ENCODE measurements around the gene ANO9. TPM values are rescaled to one million over a fixed set of nuclear protein-coding genes. Genes with fewer than 3 reads are reported as not detected.

Gene ANO9
- total and polyA plus RNA-seq, 4 donors = 0.20 to 0.75 (median 0.40) TPM

DNA sequence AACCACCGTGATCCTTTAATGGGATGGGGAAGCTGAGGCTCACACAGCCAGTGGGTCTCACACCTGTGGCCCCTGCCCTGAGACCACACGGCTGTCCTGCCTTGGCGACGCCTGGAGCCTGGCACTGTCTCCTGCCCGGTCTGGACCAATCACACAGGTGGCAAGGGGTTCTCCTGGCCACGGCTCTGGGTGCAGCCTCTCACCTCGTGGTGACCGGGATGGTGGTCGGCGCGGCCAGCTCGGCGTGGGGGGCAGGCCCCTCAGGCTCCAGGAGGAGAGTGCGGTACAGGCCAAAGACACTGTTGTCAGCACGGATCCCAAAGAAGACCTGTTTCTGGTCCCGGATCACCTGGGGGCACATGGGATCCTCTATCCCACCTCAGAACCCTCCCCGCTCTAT, 8.7 kb downstream of the ANO9 start:
- H3K4me1 ChIP-seq (ENCODE audit: control insufficient read depth in 4 of 4, insufficient read depth in 4 of 4, low read length in 3 of 4) = no peaks in the 10 kb centered on the region
- H3K27ac ChIP-seq (ENCODE audit: low read depth in 1 of 2, low read length in 2 of 2) = no peak overlapping the region
- no peaks in the 10 kb centered on the region for H3K36me3 ChIP-seq (ENCODE audit: control insufficient read depth in 4 of 4, insufficient read depth in 3 of 4, low read depth in 1 of 4, low read length in 3 of 4)
- H3K4me3 ChIP-seq (ENCODE audit: low read depth in 1 of 3, low read length in 3 of 3) = no peak overlapping the region
- H3K9me3 ChIP-seq (ENCODE audit: control insufficient read depth in 4 of 4, low read length in 3 of 4) = no peaks in the 10 kb centered on the region
- H3K9ac ChIP-seq (ENCODE audit: low read depth in 1 of 2, low read length in 2 of 2) = no peak overlapping the region
- H3K27me3 ChIP-seq (ENCODE audit: control insufficient read depth in 4 of 4, insufficient read depth in 4 of 4, low read length in 3 of 4) = no peaks in the 10 kb centered on the region
- WGBS = 94% methylated on average over 17 of the region's 17 CpGs
- DNase-seq (ENCODE audit: low spot score) = no peak
- TF ChIP-seq, protein P1, sequence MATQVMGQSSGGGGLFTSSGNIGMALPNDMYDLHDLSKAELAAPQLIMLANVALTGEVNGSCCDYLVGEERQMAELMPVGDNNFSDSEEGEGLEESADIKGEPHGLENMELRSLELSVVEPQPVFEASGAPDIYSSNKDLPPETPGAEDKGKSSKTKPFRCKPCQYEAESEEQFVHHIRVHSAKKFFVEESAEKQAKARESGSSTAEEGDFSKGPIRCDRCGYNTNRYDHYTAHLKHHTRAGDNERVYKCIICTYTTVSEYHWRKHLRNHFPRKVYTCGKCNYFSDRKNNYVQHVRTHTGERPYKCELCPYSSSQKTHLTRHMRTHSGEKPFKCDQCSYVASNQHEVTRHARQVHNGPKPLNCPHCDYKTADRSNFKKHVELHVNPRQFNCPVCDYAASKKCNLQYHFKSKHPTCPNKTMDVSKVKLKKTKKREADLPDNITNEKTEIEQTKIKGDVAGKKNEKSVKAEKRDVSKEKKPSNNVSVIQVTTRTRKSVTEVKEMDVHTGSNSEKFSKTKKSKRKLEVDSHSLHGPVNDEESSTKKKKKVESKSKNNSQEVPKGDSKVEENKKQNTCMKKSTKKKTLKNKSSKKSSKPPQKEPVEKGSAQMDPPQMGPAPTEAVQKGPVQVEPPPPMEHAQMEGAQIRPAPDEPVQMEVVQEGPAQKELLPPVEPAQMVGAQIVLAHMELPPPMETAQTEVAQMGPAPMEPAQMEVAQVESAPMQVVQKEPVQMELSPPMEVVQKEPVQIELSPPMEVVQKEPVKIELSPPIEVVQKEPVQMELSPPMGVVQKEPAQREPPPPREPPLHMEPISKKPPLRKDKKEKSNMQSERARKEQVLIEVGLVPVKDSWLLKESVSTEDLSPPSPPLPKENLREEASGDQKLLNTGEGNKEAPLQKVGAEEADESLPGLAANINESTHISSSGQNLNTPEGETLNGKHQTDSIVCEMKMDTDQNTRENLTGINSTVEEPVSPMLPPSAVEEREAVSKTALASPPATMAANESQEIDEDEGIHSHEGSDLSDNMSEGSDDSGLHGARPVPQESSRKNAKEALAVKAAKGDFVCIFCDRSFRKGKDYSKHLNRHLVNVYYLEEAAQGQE (IDR thresholded peaks at IDR 0.05) = no peak
- TF ChIP-seq GABPA (IDR thresholded peaks at IDR 0.05 in 1 of 2, conservative IDR thresholded peaks at IDR 0.05 in 1 of 2) = no peak
- TF ChIP-seq, protein P2, sequence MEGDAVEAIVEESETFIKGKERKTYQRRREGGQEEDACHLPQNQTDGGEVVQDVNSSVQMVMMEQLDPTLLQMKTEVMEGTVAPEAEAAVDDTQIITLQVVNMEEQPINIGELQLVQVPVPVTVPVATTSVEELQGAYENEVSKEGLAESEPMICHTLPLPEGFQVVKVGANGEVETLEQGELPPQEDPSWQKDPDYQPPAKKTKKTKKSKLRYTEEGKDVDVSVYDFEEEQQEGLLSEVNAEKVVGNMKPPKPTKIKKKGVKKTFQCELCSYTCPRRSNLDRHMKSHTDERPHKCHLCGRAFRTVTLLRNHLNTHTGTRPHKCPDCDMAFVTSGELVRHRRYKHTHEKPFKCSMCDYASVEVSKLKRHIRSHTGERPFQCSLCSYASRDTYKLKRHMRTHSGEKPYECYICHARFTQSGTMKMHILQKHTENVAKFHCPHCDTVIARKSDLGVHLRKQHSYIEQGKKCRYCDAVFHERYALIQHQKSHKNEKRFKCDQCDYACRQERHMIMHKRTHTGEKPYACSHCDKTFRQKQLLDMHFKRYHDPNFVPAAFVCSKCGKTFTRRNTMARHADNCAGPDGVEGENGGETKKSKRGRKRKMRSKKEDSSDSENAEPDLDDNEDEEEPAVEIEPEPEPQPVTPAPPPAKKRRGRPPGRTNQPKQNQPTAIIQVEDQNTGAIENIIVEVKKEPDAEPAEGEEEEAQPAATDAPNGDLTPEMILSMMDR (IDR thresholded peaks at IDR 0.05; ENCODE audit: low read depth, low read length, missing input control) = no peak

DNA sequence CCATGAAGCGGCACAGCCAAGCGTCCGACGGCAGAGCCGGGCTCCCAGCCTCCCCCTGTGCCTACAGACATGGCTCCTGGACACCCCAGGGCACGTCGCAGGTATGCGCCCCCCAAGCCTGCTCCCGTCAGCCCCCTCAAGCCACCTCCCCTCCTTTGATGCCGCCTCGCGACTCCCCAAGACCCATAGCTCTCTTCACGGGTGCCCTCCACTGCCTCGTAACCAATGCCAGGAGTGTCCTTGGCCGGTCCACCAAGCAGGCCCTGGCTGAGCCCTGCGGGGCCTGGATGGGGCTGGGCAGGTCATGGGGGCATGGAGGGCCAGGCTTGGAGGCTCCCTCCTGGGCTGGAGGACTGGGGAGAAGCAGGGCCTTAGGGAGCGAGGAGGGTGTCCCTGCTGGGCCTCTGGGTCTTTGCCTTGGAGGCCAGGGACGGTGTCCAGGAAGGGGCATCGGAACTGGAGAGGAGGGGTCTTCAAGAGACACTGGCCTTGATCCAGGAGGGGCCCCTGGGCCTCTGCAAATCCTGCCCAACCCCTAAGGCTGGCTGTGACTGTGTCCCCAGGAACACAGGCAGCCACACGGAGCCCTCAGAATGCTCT, 9.2 kb downstream of the ANO9 start:
- 96% methylated on average over 20 of the region's 20 CpGs for WGBS
- no peak overlapping the region for H3K27ac ChIP-seq (ENCODE audit: low read depth in 1 of 2, low read length in 2 of 2)

More for the DNA sequence above, 9.2 kb downstream of the ANO9 start:
- H3K9me3 ChIP-seq (ENCODE audit: control insufficient read depth in 4 of 4, low read length in 3 of 4) = no peaks in the 10 kb centered on the region
- DNase-seq (ENCODE audit: low spot score) = no peak
- TF ChIP-seq HNF4A (conservative IDR thresholded peaks at IDR 0.05) (no peak), FOXA2 (IDR thresholded peaks at IDR 0.05) (no peak), RAD21 (IDR thresholded peaks at IDR 0.05) (no peak), JUND (IDR thresholded peaks at IDR 0.05) (no peak), NR2F2 (IDR thresholded peaks at IDR 0.05) (no peak), FOXA1 (IDR thresholded peaks at IDR 0.05) (no peak), TAF1 (conservative IDR thresholded peaks at IDR 0.05) (no peak)
- TF ChIP-seq, protein P2 (IDR thresholded peaks at IDR 0.05; ENCODE audit: low read depth, low read length, missing input control) = no peak
- TF ChIP-seq, protein P3, sequence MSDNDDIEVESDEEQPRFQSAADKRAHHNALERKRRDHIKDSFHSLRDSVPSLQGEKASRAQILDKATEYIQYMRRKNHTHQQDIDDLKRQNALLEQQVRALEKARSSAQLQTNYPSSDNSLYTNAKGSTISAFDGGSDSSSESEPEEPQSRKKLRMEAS (IDR thresholded peaks at IDR 0.05) = no peak
- TF ChIP-seq, protein P4, sequence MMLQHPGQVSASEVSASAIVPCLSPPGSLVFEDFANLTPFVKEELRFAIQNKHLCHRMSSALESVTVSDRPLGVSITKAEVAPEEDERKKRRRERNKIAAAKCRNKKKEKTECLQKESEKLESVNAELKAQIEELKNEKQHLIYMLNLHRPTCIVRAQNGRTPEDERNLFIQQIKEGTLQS (IDR thresholded peaks at IDR 0.05) = no peak
- TF ChIP-seq, protein P1 (IDR thresholded peaks at IDR 0.05) = no peak
- H3K36me3 ChIP-seq (ENCODE audit: control insufficient read depth in 4 of 4, insufficient read depth in 3 of 4, low read depth in 1 of 4, low read length in 3 of 4) = no peaks in the 10 kb centered on the region
- no peak overlapping the region for H3K4me3 ChIP-seq (ENCODE audit: low read depth in 1 of 3, low read length in 3 of 3)
- no peaks in the 10 kb centered on the region for H3K27me3 ChIP-seq (ENCODE audit: control insufficient read depth in 4 of 4, insufficient read depth in 4 of 4, low read length in 3 of 4)
- no peak overlapping the region for H3K9ac ChIP-seq (ENCODE audit: low read depth in 1 of 2, low read length in 2 of 2)
- no peaks in the 10 kb centered on the region for H3K4me1 ChIP-seq (ENCODE audit: control insufficient read depth in 4 of 4, insufficient read depth in 4 of 4, low read length in 3 of 4)

Measured in liver (tissue), 9 donors.